Measurements from ENCODE around the gene SRSF2.
"Not testable (repeated sequence)": the region's sequence is repeated elsewhere in the genome, so short reads cannot be mapped to it uniquely, and the experiment has no call there.

Gene SRSF2

DNA sequence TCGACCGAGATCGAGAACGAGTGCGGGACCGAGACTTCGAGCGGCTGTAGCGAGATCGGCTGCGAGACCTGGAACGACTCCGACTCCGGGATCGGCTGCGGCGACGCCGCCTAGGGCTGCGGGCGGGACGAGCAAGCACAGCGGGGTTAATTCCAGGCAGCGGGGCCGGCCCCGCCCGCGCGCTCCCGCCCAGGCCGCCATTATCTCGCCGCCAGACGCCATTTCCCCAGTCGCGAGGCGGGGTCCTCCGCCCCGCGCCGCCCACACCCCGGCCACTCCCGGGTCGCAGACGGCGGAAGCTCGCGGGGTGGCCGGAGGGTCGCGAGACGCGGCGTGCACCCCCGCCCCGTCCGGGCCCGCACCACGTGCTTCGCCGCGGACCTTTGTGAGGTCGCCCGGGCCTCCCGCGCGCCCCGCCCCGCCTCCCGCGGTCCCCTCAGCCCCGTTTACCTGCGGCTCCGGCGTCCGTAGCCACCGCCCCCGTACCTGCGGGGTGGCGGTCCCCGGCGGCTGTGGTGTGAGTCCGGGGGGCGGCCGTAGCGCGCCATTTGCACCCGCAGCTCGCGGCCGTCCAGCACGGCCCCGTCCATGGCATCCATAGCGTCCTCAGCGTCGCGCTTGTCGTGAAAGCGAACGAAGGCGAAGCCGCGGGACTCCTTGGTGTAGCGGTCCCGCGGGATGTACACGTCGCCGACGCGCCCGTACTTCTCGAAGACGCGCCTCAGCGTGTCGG, 616 bp downstream of the SRSF2 start:
- Histone ChIP-seq H3K4me3 (ENCODE audit: low read depth in 1 of 2, low read length in 2 of 2) (peak overlapping the region; percentile 88 to 92), H3K27me3 (ENCODE audit: control insufficient read depth in 1 of 2, insufficient read depth in 2 of 2, low read length in 2 of 2) (no peaks in the 10 kb centered on the region), H3K27ac (ENCODE audit: low read depth, low read length) (peak overlapping the region; percentile 100), H3K9ac (ENCODE audit: low read length) (peak overlapping the region; percentile 95), H3K9me3 (ENCODE audit: low read length) (no peaks in the 10 kb centered on the region), H3K4me1 (ENCODE audit: insufficient read depth, low read length) (peaks cover 73% of the 10 kb centered on the region), H3K36me3 (ENCODE audit: insufficient read depth, low read length) (peaks cover 37% of the 10 kb centered on the region)

DNA sequence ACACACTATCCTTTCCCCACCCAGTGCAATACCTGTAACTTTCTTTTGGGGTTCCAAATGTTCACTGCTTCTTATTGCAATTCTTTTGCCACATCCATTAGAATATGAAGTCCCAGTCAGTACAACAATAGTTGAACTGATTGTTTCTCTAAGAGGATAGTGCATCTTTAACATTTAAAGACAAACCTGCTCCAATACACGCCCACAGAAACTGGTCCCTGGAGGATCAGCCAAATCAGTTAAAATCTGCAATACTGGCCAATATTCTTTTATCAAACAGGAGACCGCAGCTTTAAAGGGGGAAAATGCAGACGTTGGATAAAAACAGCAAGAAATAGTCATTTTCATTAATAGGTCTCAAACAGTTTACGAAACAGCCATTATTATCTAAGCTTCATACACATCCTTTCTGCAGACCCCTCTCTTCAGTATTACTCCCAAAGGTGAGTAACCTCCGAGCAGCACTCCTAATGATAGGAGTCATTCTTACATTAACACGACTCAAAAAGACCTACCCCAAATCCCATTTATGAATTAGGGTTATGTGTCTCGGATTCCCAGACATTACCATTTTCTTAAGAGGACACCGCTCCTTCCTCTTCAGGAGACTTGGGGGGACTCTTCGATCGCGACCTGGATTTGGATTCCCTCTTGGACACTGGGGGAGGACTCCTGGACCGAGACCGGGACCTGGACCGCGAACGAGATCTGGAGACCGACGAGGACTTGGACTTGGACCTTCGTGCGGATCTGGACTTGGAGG, 1.4 kb downstream of the SRSF2 start:
- Histone ChIP-seq H3K27me3 (ENCODE audit: control insufficient read depth in 1 of 2, insufficient read depth in 2 of 2, low read length in 2 of 2) (no peaks in the 10 kb centered on the region), H3K27ac (ENCODE audit: low read depth, low read length) (peak overlapping the region; percentile 100), H3K4me3 (ENCODE audit: low read depth in 1 of 2, low read length in 2 of 2) (peak overlapping the region; percentile 88 to 92), H3K4me1 (ENCODE audit: insufficient read depth, low read length) (peaks cover 68% of the 10 kb centered on the region), H3K9ac (ENCODE audit: low read length) (peak overlapping the region; percentile 95), H3K9me3 (ENCODE audit: low read length) (no peaks in the 10 kb centered on the region), H3K36me3 (ENCODE audit: insufficient read depth, low read length) (peaks cover 37% of the 10 kb centered on the region)

DNA sequence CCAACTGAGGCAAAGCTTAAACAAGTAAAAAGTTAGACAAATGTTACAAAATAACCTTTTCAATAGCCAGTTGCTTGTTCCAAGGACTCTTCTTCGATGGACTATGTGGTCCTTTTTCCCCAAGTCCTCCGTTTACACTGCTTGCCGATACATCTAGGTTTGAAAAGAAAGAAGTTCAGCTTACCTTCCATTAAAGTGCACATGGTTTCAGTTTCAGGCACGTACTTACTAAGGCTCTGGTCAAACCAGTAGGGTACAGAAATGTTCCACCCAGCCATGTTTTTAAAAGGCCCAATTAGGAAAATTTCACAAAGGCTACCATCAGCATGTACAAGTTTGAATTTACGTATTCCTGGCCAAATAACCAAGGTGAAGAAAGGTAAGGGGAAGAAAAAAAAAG, 2.1 kb downstream of the SRSF2 start:
- Histone ChIP-seq H3K4me1 (ENCODE audit: insufficient read depth, low read length) (peaks cover 61% of the 10 kb centered on the region), H3K9ac (ENCODE audit: low read length) (peak overlapping the region; percentile 95), H3K27me3 (ENCODE audit: control insufficient read depth in 1 of 2, insufficient read depth in 2 of 2, low read length in 2 of 2) (no peaks in the 10 kb centered on the region), H3K9me3 (ENCODE audit: low read length) (no peaks in the 10 kb centered on the region), H3K36me3 (ENCODE audit: insufficient read depth, low read length) (peaks cover 37% of the 10 kb centered on the region), H3K4me3 (ENCODE audit: low read depth in 1 of 2, low read length in 2 of 2) (peak overlapping the region in 1 of 2 donors; percentile 92), H3K27ac (ENCODE audit: low read depth, low read length) (peak overlapping the region; percentile 100)

DNA sequence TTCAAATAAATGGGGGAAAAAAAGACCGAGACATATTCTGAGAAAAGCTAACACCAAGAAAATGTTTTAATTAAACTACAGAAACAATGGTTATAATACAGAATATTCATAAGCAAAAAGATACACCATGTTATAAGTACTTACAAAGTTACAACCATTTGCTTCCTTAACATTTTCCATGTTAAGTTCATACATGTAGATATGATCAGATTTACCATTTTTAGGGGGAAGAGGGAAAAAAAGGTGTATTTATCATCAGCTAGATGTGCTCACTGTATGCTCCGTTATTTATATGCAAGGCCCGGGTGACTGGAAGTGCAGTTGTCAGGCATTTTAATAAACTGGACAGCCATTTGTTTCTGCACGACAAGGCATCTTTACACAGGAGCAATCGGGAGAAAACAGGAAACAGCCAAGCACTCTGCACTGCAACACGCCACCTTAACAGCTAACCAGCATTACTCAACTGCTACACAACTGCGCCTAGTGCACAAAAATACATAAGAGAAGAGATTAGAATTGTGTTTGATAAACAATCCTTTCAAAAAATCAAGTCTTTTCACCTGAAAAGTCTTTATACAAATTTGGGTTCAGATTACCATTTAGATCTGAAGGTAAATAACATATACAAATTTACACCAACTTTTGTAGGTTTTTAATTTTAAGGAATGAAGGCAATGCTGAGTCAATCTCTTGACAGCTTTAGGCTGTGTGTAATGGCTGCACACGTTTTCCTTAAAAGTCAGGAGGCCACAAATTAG, 2.9 kb downstream of the SRSF2 start:
- Histone ChIP-seq H3K9me3 (ENCODE audit: low read length) (no peaks in the 10 kb centered on the region), H3K27ac (ENCODE audit: low read depth, low read length) (no peak overlapping the region), H3K4me3 (ENCODE audit: low read depth in 1 of 2, low read length in 2 of 2) (peak overlapping the region in 1 of 2 donors; percentile 92), H3K36me3 (ENCODE audit: insufficient read depth, low read length) (peaks cover 37% of the 10 kb centered on the region), H3K27me3 (ENCODE audit: control insufficient read depth in 1 of 2, insufficient read depth in 2 of 2, low read length in 2 of 2) (no peaks in the 10 kb centered on the region), H3K4me1 (ENCODE audit: insufficient read depth, low read length) (peaks cover 59% of the 10 kb centered on the region), H3K9ac (ENCODE audit: low read length) (peak overlapping the region; percentile 95)

DNA sequence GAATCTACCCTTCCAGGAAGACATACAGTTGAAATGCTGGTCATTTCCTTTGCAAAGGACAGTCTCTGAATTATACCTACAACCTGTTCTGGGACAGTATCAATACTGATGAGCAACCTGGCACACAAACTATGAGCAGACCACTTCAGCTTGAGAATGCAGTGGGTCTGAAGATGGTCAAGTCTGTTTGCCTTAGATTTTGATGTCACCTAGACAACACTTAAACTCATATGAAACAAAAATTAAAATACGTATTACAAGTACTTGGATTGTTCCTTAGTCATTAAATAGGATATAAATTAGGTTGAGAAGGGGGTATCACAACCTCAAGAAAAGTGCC, 3.5 kb downstream of the SRSF2 start:
- H3K9ac ChIP-seq (ENCODE audit: low read length): no peak overlapping the region
- H3K27ac ChIP-seq (ENCODE audit: low read depth, low read length): no peak overlapping the region
- peaks cover 55% of the 10 kb centered on the region for H3K4me1 ChIP-seq (ENCODE audit: insufficient read depth, low read length)
- no peaks in the 10 kb centered on the region for H3K9me3 ChIP-seq (ENCODE audit: low read length)
- no peak overlapping the region for H3K4me3 ChIP-seq (ENCODE audit: low read depth in 1 of 2, low read length in 2 of 2)
- peaks cover 37% of the 10 kb centered on the region for H3K36me3 ChIP-seq (ENCODE audit: insufficient read depth, low read length)
- H3K27me3 ChIP-seq (ENCODE audit: control insufficient read depth in 1 of 2, insufficient read depth in 2 of 2, low read length in 2 of 2): no peaks in the 10 kb centered on the region

DNA sequence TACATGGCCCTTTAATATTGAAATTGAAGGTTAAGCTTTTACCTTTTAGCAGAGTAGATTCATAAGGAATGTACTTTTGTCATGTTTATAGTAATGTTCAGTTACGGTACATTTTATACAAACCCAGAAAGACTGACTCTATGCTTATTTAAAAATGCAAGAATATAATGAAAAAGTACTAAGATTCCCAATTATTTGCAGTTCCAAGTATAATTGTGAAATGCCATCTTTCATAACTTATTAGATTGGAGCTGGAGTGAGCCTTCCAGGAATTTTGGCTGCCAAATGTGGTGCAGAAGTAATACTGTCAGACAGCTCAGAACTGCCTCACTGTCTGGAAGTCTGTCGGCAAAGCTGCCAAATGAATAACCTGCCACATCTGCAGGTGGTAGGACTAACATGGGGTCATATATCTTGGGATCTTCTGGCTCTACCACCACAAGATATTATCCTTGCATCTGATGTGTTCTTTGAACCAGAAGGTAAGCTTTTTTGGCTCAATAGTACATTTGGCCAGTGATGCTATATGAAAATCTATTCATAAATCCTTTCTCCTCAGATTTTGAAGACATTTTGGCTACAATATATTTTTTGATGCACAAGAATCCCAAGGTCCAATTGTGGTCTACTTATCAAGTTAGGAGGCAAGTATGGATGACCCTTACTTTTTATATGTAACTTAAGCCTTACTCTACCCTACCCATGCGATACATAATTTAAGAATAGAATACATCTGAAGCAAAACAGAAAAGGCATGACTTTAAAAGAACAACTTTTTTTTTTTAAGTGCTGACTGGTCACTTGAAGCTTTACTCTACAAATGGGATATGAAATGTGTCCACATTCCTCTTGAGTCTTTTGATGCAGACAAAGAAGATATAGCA, 4.2 kb downstream of the SRSF2 start:
- Histone ChIP-seq H3K9me3 (ENCODE audit: low read length) (no peaks in the 10 kb centered on the region), H3K27me3 (ENCODE audit: control insufficient read depth in 1 of 2, insufficient read depth in 2 of 2, low read length in 2 of 2) (no peaks in the 10 kb centered on the region), H3K36me3 (ENCODE audit: insufficient read depth, low read length) (peaks cover 37% of the 10 kb centered on the region), H3K27ac (ENCODE audit: low read depth, low read length) (peak overlapping the region; percentile 45), H3K4me3 (ENCODE audit: low read depth in 1 of 2, low read length in 2 of 2) (no peak overlapping the region), H3K9ac (ENCODE audit: low read length) (no peak overlapping the region), H3K4me1 (ENCODE audit: insufficient read depth, low read length) (peaks cover 55% of the 10 kb centered on the region)

DNA sequence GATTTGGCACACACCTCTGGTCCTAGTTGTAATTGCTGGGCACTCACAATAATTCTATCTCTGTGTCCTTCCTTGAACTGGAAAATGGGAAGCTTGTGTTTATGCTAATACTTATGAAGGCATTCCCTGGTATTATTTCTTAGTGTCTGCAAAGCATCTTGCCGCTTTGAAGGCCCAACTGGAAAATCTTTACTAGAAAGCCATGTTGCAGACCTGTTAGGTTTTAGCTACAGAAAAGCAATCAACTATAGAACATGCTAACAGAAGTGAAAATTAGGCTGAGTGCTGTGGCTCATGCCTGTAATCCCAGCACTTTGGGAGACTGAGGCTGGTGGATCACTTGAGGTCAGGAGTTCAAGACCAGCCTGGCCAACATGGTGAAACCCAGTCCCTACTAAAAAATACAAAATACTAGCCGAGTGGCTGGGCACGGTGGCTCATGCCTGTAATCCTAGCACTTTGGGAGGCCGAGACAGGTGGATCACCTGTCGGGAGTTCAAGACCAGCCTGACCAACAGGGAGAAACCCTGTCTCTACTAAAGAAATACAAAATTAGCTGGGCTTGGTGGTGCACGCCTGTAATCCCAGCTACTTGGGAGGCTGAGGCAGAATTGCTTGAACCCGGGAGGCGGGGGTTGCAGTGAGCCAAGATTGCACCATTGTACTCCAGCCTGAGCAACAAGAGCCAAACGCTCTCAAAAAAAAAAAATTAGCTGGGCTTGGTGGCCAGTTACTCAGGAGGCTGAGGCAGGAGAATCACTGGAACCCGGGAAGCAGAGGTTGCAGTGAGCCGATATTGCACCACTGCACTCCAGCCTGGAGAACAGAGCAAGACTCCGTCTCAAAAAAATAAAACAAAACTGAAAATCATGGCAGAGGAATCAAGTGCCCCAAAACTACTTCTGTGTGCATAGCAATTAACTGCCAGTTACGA, 5.1 kb downstream of the SRSF2 start:
- not testable (repeated sequence) for H3K27me3 ChIP-seq (ENCODE audit: control insufficient read depth in 1 of 2, insufficient read depth in 2 of 2, low read length in 2 of 2); H3K4me3 ChIP-seq (ENCODE audit: low read depth in 1 of 2, low read length in 2 of 2); H3K9ac ChIP-seq (ENCODE audit: low read length); H3K9me3 ChIP-seq (ENCODE audit: low read length)
- H3K4me1 ChIP-seq (ENCODE audit: insufficient read depth, low read length): peaks cover 62% of the 10 kb centered on the region
- peaks cover 37% of the 10 kb centered on the region for H3K36me3 ChIP-seq (ENCODE audit: insufficient read depth, low read length)
- H3K27ac ChIP-seq (ENCODE audit: low read depth, low read length): peak overlapping the region; percentile 45

DNA sequence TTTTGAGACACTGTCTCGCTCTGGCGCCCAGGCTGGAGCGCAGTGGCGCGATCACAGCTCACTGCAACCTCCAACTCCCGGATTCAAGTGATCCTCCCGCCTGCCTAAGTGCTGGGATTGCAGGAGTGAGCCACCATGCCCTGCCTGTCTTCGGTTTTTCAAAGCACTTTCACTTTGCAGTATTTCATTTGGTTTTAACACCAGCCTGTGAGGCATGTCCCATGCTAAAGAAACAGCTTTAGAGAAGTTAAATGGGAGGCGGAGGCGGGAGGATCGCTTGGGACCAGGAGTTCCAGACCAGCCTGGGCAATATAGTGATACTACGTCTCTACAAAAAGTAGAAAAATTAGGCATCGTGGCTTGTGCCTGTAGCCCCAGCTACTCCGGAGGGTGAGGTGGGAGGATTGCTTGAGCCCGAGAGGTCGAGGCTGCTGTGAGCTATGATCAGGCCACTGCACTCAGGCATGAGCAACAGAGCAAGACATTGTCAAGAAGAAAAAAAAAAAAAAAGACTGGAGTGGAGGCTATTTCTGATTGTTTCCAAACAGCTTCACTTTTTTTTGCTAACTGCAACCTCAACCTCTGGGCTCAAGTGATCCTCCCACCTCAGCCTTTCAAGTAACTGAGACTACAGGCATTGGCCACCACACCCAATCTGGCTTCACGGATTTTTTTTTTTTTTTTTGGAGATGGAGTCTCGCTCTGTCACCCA, 9.2 kb downstream of the SRSF2 start:
- peaks cover 21% of the 10 kb centered on the region for H3K36me3 ChIP-seq (ENCODE audit: insufficient read depth, low read length)
- H3K27ac ChIP-seq (ENCODE audit: low read depth, low read length): peak overlapping the region; percentile 46
- H3K4me3 ChIP-seq (ENCODE audit: low read depth in 1 of 2, low read length in 2 of 2): peak overlapping the region in 1 of 2 donors; percentile 65
- peak overlapping the region; percentile 74 for H3K9ac ChIP-seq (ENCODE audit: low read length)
- H3K4me1 ChIP-seq (ENCODE audit: insufficient read depth, low read length): peaks cover 53% of the 10 kb centered on the region
- H3K9me3 ChIP-seq (ENCODE audit: low read length): no peaks in the 10 kb centered on the region
- H3K27me3 ChIP-seq (ENCODE audit: control insufficient read depth in 1 of 2, insufficient read depth in 2 of 2, low read length in 2 of 2): no peaks in the 10 kb centered on the region

DNA sequence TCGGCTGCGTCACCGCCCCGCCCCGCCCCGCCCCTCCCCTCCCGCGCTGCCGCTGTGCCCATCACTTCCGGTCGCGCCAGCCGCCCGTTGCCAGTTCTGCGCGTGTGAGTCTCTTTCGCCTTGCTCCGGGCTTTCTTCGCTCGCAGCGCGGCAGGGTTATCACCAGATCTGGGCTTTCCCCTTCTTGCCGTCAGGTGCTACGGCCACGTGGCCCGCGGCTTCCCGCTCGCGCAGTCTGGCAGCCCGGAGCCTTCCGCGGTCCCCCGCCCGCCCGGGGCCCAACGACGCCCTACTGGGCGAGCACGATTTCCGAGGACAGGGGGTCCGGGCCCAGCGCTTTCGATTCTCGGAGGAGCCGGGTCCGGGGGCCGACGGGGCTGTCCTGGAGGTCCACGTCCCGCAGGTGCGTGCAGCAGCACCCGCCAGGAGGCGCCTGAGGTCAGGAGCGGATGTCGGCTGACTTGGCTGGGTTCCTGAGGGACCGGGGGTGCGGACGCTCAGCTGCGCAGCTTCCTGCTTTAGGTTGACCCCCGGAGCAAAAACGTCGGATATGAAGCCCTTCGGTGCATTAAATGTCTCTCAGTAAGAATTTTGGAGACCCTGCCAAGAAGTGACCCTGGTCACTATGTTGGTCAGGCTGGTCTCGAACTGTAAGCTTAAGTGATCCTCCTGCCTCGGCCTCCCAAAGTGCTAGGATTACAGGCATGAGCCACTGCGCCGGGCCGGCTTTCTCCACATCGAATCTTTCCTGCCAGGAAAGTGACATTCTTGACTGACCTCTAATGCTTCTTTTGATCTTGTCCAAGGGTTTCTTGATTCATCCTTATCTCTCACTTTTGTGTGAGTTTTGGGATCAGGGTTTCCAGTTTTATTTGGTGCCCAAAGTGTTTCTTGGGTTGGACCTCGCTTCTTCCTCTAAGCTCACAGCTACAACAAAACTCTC, 10.1 kb downstream of the SRSF2 start, which contains the start of gene METTL23:
TSS of gene METTL23 (plus strand) at position 64 of the 943 bp plus-strand sequence. CDS start 2,872 bp downstream, outside the sequence.
- Histone ChIP-seq H3K9me3 (ENCODE audit: low read length) (no peaks in the 10 kb centered on the region), H3K4me3 (ENCODE audit: low read depth in 1 of 2, low read length in 2 of 2) (peak within 1 kb of the TSS; percentile 68 to 99), H3K27ac (ENCODE audit: low read depth, low read length) (peak within 1 kb of the TSS; percentile 98), H3K4me1 (ENCODE audit: insufficient read depth, low read length) (peaks cover 48% of the 10 kb centered on the region), H3K36me3 (ENCODE audit: insufficient read depth, low read length) (peaks cover 21% of the 10 kb centered on the region), H3K27me3 (ENCODE audit: control insufficient read depth in 1 of 2, insufficient read depth in 2 of 2, low read length in 2 of 2) (no peaks in the 10 kb centered on the region), H3K9ac (ENCODE audit: low read length) (peak within 1 kb of the TSS; percentile 74)

Measured in muscle layer of colon (tissue), 2 donors.